ENCODE data around the gene ZNF700.

GRCh38 chr19:11964496-11964857 is 39.6 kb downstream of the ZNF700 start:
- TF ChIP-seq POLR2AphosphoS5 (IDR thresholded peaks at IDR 0.05): no peak
- TF ChIP-seq, protein P1, sequence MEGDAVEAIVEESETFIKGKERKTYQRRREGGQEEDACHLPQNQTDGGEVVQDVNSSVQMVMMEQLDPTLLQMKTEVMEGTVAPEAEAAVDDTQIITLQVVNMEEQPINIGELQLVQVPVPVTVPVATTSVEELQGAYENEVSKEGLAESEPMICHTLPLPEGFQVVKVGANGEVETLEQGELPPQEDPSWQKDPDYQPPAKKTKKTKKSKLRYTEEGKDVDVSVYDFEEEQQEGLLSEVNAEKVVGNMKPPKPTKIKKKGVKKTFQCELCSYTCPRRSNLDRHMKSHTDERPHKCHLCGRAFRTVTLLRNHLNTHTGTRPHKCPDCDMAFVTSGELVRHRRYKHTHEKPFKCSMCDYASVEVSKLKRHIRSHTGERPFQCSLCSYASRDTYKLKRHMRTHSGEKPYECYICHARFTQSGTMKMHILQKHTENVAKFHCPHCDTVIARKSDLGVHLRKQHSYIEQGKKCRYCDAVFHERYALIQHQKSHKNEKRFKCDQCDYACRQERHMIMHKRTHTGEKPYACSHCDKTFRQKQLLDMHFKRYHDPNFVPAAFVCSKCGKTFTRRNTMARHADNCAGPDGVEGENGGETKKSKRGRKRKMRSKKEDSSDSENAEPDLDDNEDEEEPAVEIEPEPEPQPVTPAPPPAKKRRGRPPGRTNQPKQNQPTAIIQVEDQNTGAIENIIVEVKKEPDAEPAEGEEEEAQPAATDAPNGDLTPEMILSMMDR (IDR thresholded peaks at IDR 0.05): no peak
- no peak for TF ChIP-seq POLR2A (IDR thresholded peaks at IDR 0.05)
- no peak for TF ChIP-seq EP300 (IDR thresholded peaks at IDR 0.05)

Measured in stomach (tissue), 4 donors.